Astrocyte (in vitro differentiated cells and primary cell): ENCODE measurements around the gene APBA2. TPM values are rescaled to one million over a fixed set of nuclear protein-coding genes. Genes with fewer than 3 reads are reported as not detected.

Source experiments
- DNase-seq: peaks from one replicate; pipeline ENCODE4 v3.0.0-alpha.2; 2010; ENCODE audit warnings: low read depth
- FAIRE-seq: peaks from 2 replicates; lab custom pipeline; 2011; peaks lifted over from hg19 to GRCh38; lab: Jason Lieb, UNC
- H2AFZ ChIP-seq: 2 replicates; pipeline ENCODE4 v1.6.0; 2012; ENCODE audit warnings: low read depth, low read length, inconsistent platforms
- H3K27ac ChIP-seq: 2 replicates; pipeline ENCODE4 v1.5.1; 2011; ENCODE audit warnings: low read depth, low read length, inconsistent platforms
- H3K27me3 ChIP-seq: 2 replicates; pipeline ENCODE4 v1.6.0; 2011; ENCODE audit warnings: low read length, inconsistent platforms; ENCODE audit not compliant: insufficient read depth
- H3K36me3 ChIP-seq: 2 replicates; pipeline ENCODE4 v1.5.1; 2011; ENCODE audit warnings: low read length, inconsistent platforms; ENCODE audit not compliant: insufficient read depth
- H3K4me1 ChIP-seq: 2 replicates; pipeline ENCODE4 v1.5.1; 2011; ENCODE audit warnings: low read length, inconsistent platforms; ENCODE audit not compliant: insufficient read depth
- H3K4me2 ChIP-seq: 2 replicates; pipeline ENCODE4 v1.6.0; 2012; ENCODE audit warnings: low read length, inconsistent platforms
- H3K4me3 ChIP-seq: 2 replicates; pipeline ENCODE4 v1.5.1; 2011; ENCODE audit warnings: low read depth, mild to moderate bottlenecking, low read length, inconsistent platforms; ENCODE audit not compliant: insufficient read depth
- H3K79me2 ChIP-seq: 2 replicates; pipeline ENCODE4 v1.6.0; 2012; ENCODE audit warnings: mild to moderate bottlenecking, low read length, inconsistent platforms; ENCODE audit not compliant: insufficient read depth
- H3K9ac ChIP-seq: 2 replicates; pipeline ENCODE4 v1.6.0; 2012; ENCODE audit warnings: mild to moderate bottlenecking, low read length, inconsistent platforms
- H3K9me3 ChIP-seq: 2 replicates; pipeline ENCODE4 v1.5.1; 2012; ENCODE audit warnings: low read depth, mild to moderate bottlenecking, low read length, inconsistent platforms; ENCODE audit not compliant: insufficient read depth
- H4K20me1 ChIP-seq: 2 replicates; pipeline ENCODE4 v1.6.0; 2012; ENCODE audit warnings: low read length, inconsistent platforms; ENCODE audit not compliant: insufficient read depth
- H3K27ac Mint-ChIP-seq: one replicate; pipeline ENCODE4 v1.8.0; 2021; ENCODE audit warnings: mild to moderate bottlenecking, mixed read lengths; ENCODE audit not compliant: unreplicated experiment
- H3K27me3 Mint-ChIP-seq: one replicate; pipeline ENCODE4 v1.8.0; 2021; ENCODE audit warnings: low read depth, mixed read lengths; ENCODE audit not compliant: unreplicated experiment
- H3K36me3 Mint-ChIP-seq: one replicate; pipeline ENCODE4 v1.8.0; 2021; ENCODE audit warnings: low read depth, mixed read lengths; ENCODE audit not compliant: unreplicated experiment
- H3K4me1 Mint-ChIP-seq: one replicate; pipeline ENCODE4 v1.8.0; 2021; ENCODE audit warnings: low read depth, mixed read lengths; ENCODE audit not compliant: unreplicated experiment
- H3K4me3 Mint-ChIP-seq: one replicate; pipeline ENCODE4 v1.8.0; 2021; ENCODE audit warnings: mild to moderate bottlenecking, moderate library complexity, mixed read lengths; ENCODE audit not compliant: unreplicated experiment
- H3K9me3 Mint-ChIP-seq: one replicate; pipeline ENCODE4 v1.8.0; 2021; ENCODE audit warnings: mild to moderate bottlenecking, mixed read lengths; ENCODE audit not compliant: unreplicated experiment
- CTCF ChIP-seq: IDR thresholded peaks from 2 replicates; pipeline ENCODE4 v1.5.1; 2011; ENCODE audit warnings: low read depth, mild to moderate bottlenecking, inconsistent platforms, low read length, moderate library complexity; ENCODE audit not compliant: insufficient read depth
- EZH2 ChIP-seq: IDR thresholded peaks from 2 replicates; pipeline ENCODE4 v1.6.1; 2012; ENCODE audit warnings: mild to moderate bottlenecking, low read length, inconsistent platforms; ENCODE audit not compliant: insufficient read depth
- total RNA-seq: library from RNA; stranded (reverse); gene quantifications from 2 replicates; pipeline ENCODE4 v1.2.1, GENCODE V29; 2021

Gene APBA2
- total RNA-seq, 1 donor from 2014 or later: 15.2 TPM

GRCh38 chr15:29149738-29150075 is 263.9 kb downstream of the APBA2 start:
- H3K4me1 Mint-ChIP-seq: no peaks in the 10 kb centered on the region
- DNase-seq (no peak), FAIRE-seq (no peak)
- Histone ChIP-seq H3K9me3 (no peaks in the 10 kb centered on the region), H3K27me3 (no peaks in the 10 kb centered on the region), H3K27ac (no peak overlapping the region), H3K79me2 (no peaks in the 10 kb centered on the region), H3K4me3 (no peak overlapping the region), H3K4me1 (no peaks in the 10 kb centered on the region), H4K20me1 (no peaks in the 10 kb centered on the region), H3K9ac (no peak overlapping the region), H3K36me3 (no peaks in the 10 kb centered on the region), H2AFZ (no peak overlapping the region), H3K4me2 (no peak overlapping the region)
- TF ChIP-seq EZH2 (no peak), CTCF (no peak)
- no peak overlapping the region for H3K27ac Mint-ChIP-seq
- no peak overlapping the region for H3K4me3 Mint-ChIP-seq
- peaks cover 7% of the 10 kb centered on the region for H3K9me3 Mint-ChIP-seq
- H3K27me3 Mint-ChIP-seq: no peaks in the 10 kb centered on the region
- no peaks in the 10 kb centered on the region for H3K36me3 Mint-ChIP-seq

DNA sequence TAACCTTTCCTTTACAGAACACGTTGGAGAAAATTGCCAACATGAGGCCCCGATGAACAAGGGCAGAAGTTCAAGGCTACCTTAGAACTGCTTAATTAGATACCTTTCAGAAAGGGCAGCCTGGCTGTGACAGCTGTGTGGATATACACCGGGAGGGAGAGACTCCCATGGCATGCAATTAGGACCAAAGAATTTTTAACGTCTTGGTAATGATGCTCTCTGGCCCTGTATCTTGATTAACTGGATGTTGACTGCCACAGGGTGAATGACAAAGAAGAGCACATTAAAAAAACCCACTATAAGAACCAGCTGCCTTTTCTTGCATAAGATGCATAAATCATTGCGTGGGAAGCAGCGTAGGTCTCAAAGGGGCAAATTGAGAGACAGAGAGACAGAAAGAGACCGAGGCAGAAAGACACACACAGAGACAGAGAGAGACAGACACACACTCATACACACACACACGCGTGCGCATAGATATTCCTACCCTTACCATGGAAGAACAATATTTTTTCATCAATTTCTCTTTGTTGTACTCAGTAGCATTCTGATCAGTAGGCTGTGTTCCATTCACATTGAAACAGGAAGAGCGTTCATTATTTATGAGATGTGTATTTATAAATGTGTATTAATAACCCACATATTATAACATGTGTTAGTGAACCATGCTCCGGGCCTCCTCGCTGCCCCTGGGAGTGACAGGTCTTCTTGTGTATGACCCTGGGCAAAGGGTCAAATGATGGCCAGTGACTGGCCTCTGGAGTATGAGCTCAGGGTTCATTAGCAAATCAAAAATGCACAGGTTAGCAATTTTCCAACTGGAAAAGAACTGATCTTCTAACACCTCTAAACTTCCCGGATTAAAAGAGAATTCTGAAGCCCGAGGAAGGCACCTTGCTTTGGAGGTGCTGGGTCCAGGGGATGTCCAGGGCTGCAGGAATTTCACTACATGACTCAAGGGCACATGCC is 265.0 kb downstream of the APBA2 start:
- H3K79me2 ChIP-seq: no peaks in the 10 kb centered on the region
- Mint-ChIP-seq H3K4me3 (no peak overlapping the region), H3K27me3 (no peaks in the 10 kb centered on the region), H3K27ac (no peak overlapping the region), H3K36me3 (no peaks in the 10 kb centered on the region), H3K4me1 (no peaks in the 10 kb centered on the region), H3K9me3 (peaks cover 7% of the 10 kb centered on the region)
- H3K4me2 ChIP-seq: no peak overlapping the region
- H3K4me3 ChIP-seq: no peak overlapping the region
- no peaks in the 10 kb centered on the region for H4K20me1 ChIP-seq
- no peak overlapping the region for H3K27ac ChIP-seq
- FAIRE-seq: no peak
- H2AFZ ChIP-seq: no peak overlapping the region
- H3K27me3 ChIP-seq: no peaks in the 10 kb centered on the region
- no peak overlapping the region for H3K9ac ChIP-seq
- H3K9me3 ChIP-seq: no peaks in the 10 kb centered on the region
- no peak for DNase-seq
- H3K4me1 ChIP-seq: no peaks in the 10 kb centered on the region
- no peak for TF ChIP-seq CTCF
- TF ChIP-seq EZH2: no peak
- no peaks in the 10 kb centered on the region for H3K36me3 ChIP-seq

DNA sequence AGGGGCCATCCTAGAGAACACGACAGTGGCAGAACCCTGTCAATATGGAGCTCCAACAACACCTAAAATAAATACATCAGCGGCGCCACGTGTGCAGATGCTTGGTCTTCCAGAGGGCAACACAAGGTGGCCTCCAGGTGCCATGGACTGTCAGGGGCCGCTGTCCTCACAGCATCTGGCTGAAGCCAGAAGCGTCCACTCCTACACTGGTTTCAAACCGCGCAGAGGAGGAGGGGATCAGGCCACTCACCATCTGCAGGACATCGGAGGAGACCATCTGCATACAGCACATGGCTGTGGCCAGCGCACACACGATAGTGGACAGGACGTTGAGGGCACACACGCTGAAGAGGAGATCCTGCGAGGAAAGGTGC is 265.7 kb downstream of the APBA2 start:
- Histone ChIP-seq H3K4me2 (no peak overlapping the region), H3K4me3 (no peak overlapping the region), H3K36me3 (no peaks in the 10 kb centered on the region), H3K4me1 (no peaks in the 10 kb centered on the region), H3K9ac (no peak overlapping the region), H2AFZ (no peak overlapping the region), H3K27ac (no peak overlapping the region), H3K27me3 (no peaks in the 10 kb centered on the region), H3K9me3 (no peaks in the 10 kb centered on the region), H3K79me2 (no peaks in the 10 kb centered on the region), H4K20me1 (no peaks in the 10 kb centered on the region)
- FAIRE-seq: no peak
- Mint-ChIP-seq H3K4me1 (peaks cover 1% of the 10 kb centered on the region), H3K36me3 (no peaks in the 10 kb centered on the region), H3K9me3 (peaks cover 7% of the 10 kb centered on the region), H3K27me3 (no peaks in the 10 kb centered on the region), H3K4me3 (no peak overlapping the region), H3K27ac (no peak overlapping the region)
- no peak for DNase-seq
- TF ChIP-seq EZH2 (no peak), CTCF (no peak)
